Forelimb muscle (tissue), 1 donor: Measurements from ENCODE around the gene EPC1. TPM values are rescaled to one million over a fixed set of nuclear protein-coding genes. Genes with fewer than 3 reads are reported as not detected.
"Not testable (repeated sequence)": the region's sequence is repeated elsewhere in the genome, so short reads cannot be mapped to it uniquely, and the experiment has no call there.

ENCODE experiments used
- DNase-seq: peaks from one replicate; pipeline ENCODE4 v3.0.0-alpha.2; 2013; ENCODE audit warnings: low read depth
- polyA plus RNA-seq: library from polyadenylated mRNA; unstranded; fragments of 120-200 nt; gene quantifications from one replicate; pipeline ENCODE4 v1.2.1, GENCODE V29; 2013; ENCODE audit not compliant: insufficient read length

EPC1 gene
- polyA plus RNA-seq, 1 donor, result 41.7 TPM

DNA sequence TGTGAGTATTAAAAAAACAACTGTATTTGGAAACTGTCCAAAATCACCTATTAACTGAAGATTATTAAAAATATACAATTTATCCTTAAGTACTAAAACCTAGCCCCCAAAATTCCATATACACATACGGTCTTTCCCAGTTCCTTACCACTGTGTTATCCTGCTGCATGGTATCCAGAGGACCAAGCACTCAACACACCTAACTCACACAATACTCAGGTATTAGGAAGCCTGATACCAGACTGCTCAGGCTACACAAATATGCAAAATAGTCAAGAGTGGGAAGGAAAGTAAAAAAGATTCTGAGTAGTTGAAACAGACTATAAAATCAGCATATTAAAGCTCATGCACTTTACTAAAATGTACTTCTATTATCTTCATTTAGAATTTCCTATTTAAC lies 67.2 kb downstream of the EPC1 start:
- no peak for DNase-seq

DNA sequence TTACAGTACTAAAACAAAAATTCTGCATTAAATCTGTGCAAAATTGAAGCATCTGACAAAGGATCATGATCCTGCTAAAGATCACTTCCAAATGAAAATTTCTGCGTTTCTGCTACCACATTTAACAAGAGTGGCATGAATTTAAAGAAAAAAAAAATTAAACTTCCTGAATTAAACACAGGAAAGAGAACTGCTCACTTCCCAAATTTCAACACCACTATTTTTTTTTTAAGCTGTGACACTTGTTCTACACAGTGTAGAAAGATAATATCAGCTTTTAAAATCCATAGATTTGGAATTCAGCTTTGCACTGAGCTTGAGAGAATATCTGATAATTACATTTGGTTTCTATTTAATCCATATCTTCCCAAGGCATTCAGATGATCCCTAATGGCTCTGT lies 73.6 kb downstream of the EPC1 start:
- no peak for DNase-seq

DNA sequence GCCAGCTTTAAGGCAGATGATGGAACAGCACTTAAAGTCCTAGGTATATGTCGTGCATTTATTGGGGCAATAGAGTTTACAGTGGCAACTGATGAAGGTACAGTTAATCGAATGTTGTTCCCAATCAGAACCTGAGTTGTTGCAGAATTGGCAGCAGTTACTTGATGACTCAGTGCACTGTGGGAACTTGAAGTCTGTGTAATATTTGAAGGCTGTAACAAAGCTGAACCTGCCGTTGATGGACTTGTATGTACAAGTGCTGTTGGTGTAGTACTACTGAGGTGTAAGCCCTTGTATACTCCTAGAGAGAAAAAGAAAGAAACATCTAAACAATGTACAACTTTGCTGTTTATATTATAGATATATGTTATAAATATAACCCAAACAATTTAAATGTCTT lies 75.3 kb downstream of the EPC1 start:
- DNase-seq, result no peak

DNA sequence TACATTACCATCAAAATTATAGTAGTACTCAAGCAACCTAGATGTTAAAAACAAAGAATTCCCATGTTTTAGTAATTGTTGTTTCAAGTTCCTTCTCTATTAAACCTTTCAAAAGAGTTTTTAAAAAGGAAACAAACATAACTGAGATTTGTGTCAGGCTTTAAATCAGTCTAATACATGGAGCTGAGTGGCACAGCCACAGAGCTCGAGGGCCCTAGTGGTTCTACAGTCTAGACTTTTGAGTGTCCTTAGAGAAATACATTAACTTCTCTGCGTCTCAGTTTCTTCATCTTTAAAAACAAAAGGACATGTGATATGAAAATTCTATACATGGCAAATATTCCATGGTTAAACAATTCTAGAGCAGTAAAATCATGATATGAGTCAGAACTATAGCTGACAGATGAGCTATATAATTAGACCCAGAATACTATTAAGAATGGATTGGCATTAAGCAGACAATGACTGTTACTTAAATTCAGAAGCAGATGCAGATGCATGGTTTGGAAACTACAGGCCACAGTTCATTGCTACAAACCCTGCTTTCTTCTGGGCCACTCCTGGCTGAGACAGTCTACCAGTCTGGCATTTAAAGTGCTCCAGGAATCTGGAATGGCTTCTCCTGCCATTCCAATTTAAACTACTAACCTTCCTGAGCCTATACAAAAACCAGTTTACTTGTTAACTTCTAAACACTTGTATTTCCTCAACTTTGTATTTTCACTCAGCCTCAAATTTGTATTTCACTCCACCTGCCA lies 77.4 kb downstream of the EPC1 start:
- DNase-seq, result no peak

DNA sequence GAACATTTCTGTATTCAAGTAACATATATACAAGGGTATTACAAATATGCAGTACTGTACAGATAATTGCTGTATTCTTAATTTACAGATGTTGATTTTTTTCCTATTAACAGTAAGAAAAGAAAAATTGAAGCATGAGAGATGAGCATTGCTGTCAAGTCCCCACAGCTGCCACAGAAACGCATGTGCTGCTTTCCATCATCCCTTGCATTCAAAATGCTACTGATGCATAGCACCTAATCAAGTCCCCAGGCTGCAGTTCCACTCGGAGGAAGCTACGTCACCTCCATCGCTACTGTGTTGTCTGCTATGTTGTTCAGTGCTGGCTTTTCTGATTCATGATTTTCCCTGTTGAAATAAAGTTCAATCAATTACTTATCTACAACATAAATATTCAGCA lies 78.2 kb downstream of the EPC1 start:
- no peak for DNase-seq

DNA sequence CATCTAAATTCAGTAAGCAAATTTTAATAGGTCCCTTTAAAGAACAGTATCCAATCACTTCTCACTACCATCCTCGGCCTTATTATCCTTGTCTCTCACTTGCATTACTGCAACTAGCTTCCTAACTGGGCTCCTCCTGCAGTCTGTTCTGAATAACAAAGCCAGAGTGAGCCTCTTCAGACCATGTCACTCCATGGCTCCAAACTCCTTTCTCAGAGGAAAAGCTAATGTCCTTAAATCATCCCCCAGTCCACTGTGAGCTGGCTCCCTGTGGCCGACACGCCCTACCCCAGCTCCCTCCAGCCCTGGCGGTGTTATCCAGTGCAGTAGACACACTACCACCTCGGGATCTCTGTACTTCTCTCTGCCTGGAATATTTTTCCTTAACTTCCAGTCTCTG lies 80.0 kb downstream of the EPC1 start:
- DNase-seq, result no peak

DNA sequence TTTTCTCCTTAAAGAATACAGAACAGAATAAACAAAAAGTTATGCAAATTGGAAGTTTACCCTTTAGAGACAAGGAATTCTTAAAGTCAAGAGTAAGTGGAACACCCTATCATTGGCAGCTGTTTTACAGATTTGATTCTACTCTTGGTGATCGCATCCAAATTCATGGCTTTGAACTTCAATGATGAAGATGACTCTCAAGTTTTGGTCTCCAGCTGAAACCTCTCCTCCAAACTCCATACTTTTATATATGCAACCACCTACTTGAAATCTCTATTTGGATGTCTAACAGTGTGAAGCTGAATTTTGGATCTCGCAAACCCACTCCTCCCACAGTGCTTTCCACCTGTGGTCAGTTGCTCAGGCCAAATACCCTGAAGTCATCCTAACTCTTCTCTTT lies 80.4 kb downstream of the EPC1 start:
- DNase-seq, result no peak

DNA sequence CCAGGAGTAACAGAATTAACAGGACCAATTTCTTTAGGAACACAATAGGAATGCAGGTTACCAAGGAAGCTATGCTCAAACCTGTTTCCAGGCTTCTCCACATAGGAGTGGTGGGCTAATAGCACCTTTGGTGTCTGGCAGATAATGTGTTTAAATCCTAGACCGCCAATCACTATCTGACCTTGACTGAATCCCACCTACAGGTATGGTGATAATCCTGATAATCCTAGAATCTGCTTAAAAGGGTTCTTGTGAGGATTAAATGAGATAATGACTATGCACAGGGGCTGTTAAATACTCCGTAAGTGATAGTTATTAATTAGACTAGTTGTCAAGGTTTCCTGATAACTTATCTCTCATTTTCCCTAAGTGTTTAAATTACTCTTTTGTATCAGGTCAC lies 81.2 kb downstream of the EPC1 start:
- DNase-seq, result no peak

DNA sequence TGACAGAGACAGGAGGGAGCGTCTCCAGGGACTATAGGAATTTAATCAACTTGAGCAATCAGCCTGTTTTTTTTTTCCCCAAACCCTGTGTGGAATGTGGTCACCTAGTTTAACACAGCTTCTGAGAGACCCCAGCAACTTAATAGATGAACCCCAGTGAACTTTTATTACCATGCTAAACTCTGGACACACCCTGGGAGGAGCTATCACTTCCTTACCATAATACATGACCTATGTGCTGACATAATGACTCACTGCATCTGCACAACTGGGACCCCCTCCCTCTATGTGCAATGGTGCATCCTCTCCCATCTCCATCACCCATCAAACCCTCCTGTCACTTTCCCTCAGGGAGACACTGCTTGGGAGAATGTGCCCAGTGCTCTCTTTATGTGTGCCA lies 83.7 kb downstream of the EPC1 start:
- no peak for DNase-seq

DNA sequence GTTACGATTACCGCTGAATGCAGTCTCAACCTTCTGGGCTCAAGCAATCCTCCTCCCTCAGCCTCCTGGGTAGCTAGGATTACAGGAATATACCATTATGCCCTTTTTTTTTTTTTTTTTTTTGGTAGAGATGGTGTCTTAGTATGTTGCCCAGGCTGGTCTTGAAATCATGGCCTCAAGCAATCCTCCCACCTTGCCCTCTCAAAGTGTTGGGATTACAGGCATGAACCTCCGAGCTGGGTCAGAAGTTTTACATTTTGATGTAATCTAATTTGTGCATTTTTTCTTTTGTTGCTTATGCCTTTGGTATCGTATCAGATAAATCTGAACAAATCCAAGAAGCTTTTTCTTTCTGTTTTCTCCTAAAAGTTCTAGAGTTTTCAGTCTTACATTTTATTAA lies 87.4 kb downstream of the EPC1 start:
- no peak for DNase-seq

DNA sequence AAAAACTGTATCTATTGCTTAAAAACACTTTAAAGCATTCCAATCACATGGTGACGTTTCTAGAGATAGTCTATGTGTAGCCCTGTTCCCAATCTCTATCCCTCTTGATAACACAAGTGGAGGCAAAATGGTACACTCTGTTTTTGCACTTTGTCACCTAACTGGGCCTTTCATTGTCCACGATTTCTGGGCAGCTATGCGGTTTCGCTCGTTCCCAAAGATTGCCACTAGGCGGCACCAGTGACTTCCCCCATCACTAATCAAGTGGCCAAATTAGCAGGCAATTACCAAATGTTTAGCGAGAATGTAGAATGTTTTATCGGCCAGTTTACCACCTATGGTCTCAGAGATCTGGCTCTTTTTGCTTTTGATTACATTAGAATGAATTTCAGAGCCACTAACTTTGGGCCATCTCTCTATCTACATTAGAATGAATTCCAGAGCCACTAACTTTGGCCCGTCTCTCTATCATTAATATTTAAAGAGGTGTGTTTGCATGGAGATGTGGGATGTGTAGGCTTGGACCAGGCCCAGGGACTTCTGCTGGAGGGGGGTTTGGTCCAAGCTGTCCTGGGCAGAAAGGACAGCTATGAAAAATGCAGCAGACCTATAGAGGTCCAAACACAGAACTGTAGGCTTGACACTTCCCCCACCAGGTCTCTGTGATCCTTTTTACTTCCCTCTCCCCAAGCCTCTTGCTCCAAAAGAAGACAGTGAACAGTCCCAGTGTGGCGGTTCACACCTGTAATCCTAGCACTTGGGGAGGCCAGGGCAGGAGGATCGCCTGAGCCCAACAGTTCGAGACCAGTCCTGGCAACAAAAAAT lies 90.1 kb downstream of the EPC1 start:
- DNase-seq, result peak; percentile 8

DNA sequence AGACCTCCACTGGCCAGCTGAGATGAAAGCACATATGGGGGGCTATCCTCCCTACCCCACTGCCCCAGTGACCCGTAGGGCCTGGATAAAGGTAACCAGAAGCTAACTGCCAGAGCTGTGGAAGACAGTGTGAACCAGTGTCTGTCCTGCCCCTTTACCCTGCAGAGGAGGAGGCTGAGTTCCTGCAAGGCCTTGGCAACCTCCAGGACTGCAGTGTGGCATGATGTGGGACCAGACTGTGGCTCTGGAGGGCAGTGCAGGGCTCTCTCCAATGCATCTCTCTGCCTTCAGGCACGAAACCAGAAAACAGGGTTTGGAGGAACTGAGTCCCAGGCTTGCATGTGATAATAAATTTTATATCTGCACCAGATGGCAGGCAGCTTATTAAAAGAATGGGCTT lies 93.1 kb downstream of the EPC1 start:
- DNase-seq, result no peak

DNA sequence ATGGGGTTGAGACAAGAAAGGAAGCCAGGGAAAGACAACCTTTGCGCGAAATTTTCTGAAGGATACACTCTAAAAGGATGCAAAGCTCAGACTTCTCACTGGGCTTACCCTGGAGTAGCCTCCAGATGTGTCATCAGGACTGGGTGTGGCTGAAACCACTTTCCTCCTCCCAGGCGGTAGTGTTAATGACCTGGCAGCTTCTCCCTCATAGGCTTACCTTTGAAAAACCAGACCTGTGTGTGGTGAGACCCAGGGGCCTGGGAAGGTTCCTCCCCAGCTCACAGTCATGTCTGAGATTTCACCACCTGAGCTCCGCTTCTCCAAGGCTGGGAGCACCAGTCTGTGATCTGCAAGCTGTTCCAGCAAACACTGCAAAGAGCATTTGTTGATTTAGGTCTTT lies 93.7 kb downstream of the EPC1 start:
- DNase-seq, result no peak

DNA sequence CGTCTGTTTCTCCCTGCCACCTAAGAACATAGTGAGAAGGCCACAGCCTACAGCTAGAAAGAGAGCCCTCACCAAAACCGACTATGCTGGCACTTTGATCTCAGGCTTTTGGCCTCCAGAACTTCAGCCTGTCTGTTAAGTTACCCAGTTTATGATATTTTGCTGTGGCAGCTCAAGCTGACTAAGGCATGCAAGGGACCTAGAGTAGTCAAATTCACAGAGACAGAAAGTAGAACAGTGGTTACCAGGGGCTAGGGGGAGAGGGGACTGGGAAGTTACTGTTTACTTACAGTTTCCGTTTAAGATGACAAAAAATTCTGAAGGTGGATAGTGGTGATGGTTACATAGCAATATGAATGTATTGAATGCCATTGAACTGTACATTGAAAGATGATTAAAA lies 96.5 kb downstream of the EPC1 start:
- DNase-seq, result not testable (repeated sequence)

DNA sequence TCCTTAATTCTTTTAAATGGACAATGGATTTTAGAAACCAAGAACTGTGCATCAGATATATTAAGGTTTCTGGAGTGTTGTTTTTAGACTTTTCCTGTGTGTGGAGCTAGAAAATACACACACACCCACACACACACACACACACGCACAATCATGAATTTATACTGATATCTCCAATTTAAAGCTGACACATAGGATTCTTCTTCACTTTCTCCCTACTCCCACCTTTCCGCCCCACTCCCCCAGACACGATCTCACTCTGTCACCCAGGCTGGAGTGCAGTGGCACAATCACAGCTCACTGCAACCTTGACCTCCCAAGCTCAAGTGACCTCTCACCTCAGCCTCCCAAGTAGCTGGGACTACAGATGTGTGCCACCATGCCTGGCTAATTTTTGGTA lies 100.3 kb downstream of the EPC1 start:
- DNase-seq, result no peak

DNA sequence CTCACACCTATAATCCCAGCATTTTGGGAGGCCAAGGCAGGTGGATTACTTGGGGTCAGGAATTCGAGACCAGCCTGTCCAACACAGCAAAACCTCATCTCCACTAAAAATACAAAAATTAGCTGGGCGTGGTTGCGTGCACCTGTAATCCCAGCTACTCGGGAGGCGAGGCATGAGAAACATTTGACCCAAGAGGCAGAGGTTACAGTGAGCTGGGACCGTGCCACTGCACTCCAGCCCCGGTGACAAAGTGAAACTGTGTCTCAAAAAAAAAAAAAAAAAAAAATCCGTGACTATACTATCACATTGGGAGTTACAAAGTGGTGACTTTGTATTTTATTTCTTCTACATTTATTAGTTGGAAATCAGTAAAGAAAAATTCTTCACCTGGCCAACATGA lies 101.2 kb downstream of the EPC1 start:
- DNase-seq, result no peak

DNA sequence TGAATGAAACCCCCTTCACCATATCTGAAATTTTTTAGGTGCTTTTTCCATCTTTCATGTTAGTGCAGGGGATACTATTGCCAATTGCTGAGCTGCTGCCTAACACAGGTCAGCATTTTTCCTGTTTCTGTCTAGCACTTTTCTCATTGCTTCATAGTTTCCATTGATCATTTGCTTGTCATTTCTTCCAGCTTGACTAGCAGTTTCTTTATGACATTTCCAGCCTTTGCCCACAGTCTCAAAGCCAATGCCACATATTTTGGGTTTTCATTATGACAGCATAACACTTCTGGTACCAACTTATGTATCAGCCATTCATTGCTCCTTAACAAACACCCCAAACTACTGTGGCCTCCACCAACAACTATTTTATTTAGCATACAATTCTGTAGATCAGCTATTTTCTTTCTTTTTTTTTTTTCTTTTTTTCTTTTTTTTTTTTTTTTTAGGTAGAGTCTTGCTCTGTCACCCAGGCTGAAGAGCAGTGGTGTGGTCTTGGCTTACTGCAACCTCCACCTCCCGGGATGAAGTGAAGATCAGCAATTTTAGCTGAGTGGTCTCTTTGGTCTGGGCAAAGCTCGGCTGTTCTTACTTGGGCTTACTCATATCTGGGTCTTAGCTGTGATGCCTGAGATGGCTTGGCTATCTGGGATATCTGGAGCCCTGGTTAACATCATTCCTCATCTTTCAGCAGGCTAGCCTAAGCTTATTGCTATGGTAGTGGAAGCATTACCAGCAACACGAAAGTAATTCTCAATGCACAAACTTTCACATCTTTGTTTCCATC lies 102.3 kb downstream of the EPC1 start:
- DNase-seq, result peak; percentile 8

DNA sequence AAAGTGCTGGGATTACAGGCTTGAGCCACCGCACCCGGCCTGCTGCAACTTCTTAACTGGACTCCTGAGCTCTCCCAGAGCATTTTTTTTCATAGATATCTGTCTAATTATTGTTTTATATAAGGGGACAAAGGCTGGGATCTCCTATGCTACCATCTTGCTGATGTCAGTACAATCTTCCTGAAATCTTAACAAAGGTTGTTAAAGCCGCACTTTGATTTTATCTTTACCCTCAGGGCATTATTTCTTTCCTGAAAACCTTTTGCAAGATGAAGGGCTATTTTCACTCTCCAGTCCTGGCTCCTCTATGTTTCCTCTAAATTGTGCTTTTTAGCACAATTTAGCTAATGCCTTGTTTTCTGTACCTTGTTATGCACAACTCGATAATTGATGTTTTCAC lies 102.9 kb downstream of the EPC1 start:
- DNase-seq, result no peak

DNA sequence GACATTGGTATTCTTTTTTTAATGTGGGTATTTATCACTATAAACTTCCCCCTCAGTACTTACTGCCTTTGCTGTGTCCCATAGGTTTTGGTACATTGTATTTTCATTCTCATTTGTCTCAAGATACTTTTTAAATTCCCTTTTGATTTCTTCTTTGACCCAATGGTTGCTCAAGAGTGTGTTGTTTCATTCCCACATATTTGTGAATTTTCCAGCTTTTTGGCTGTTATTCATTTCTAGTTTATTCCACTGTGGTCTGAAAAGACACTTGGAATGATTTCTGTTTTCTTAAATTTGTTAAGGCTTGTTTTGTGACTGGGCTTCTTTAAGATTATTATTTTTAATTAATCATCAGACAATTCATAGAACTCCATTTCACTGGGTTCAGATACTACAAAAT lies 105.0 kb downstream of the EPC1 start:
- no peak for DNase-seq

DNA sequence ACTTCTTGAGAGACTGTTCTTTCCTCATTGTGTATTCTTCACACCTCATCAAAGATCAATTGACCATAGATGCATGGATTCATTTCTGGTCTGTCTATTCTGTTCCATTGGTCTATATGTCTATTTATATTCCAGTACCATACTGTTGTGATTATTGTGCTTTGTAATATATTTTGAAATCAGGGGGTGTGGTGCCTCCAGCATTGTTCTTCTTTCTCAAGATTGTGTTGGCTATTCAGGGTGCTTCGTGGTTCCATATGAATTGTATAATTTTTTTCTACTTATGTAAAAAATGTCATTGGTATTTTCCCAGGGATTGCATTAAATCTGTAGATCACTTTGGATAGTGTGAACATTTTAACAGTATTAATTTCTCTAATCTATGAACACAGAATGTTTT lies 106.5 kb downstream of the EPC1 start:
- DNase-seq, result no peak

DNA sequence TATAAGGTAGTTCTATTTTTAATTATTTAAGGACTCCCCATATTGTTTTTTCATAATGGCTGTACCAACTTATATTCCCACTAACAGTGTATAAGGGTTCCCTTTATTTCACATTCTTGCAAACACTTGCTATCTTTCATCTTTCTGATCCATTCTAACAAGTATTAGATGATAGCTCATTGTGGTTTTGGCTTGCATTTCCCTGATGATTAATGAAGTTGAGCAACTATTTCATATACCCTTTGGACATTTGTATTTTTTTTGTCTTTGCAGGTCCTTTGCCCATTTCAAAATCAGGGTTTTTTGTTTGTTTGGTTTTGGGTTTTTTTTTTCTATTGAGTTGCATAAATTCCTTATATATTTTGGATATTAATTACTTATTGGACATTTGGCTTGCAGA lies 107.2 kb downstream of the EPC1 start:
- no peak for DNase-seq

DNA sequence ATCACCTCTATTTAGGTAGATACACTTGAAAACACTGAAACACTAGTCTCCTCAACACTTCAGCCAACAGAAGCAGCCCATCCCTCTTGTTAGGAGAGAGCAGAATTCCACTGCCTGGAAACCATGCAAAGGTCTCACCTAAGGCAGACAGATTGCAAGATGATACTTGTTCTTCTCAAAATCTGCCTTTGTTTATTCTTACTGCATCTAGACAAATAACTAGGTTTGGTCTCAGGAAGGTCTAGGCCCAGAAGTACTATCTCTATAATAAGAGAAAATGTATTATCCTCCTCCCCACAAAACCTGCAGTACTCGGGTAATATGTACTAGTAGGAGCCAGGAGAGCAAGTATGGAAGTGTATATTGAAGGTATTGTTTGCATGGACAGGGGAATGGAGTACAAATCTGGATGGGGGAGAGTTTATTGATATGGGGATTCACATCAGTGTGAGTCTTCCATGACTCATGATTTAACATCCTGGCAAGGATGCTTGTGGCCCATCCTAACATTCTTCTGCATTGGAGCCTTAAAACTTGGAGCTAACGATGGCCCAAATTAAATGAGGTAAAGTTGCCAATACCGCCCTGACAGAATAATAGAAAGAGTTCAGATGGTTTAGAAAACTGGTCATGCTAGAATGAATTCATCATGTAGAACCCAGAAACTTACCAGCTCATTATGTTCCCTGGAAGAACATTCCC lies 109.2 kb downstream of the EPC1 start:
- DNase-seq, result no peak
